ENCODE data around the gene PLD1.
"Not testable (repeated sequence)": the region's sequence is repeated elsewhere in the genome, so short reads cannot be mapped to it uniquely, and the experiment has no call there.

PLD1 gene

DNA sequence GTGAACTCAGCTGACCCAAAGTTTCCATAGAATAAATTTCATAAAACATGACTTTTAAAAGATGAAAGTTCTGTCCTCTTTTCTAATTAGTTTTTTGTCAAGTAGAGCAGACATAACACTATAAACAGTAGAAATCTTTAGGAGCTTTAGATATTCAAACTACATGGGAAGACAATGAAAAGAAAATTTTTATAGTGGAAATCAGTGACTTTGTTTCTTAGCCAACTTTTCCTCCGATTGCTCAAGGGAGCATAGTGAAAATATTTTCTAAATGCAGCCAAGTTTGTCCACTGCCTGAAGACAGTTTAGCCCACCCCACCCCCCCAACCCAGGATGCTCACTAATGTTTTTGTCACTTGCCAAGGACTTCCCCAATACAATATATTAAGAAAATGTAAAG is 114.9 kb downstream of the PLD1 start:
- no peak for DNase-seq

DNA sequence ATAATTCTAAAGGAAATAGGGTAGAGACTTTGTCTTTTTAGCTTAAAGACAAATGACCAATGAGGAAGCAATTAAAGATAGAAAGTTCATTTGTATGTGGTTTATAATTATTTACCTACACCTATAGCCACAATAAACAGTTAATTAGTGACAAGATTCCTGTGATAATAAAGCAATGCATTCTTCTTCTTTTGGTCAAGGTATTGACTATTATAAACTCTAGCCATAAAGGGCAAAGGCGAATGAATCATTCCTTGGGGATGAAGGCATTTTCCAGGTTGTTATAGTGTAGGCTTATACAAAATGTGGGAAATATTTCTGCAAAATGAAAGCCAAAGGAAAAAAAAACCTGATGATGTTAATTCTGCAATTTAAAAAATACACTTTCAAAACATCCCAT is 115.4 kb downstream of the PLD1 start:
- no peak for DNase-seq

DNA sequence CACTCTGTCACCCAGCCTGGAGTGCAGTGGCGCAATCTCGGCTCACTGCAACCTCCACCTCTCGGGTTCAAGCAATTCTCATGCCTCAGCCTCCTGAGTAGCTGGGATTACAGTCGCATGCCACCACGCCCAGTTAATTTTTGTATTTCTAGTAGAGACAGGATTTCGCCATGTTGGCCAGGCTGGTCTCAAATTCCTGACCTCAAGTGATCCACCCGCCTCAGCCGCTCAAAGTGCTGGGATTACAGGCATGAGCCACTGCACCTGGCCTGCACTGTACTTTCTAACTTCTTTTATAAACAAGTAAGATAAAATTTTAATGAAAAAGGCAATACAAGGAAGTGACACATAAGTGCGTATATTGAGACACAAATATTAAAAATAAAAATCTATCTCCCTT is 117.7 kb downstream of the PLD1 start:
- not testable (repeated sequence) for DNase-seq

DNA sequence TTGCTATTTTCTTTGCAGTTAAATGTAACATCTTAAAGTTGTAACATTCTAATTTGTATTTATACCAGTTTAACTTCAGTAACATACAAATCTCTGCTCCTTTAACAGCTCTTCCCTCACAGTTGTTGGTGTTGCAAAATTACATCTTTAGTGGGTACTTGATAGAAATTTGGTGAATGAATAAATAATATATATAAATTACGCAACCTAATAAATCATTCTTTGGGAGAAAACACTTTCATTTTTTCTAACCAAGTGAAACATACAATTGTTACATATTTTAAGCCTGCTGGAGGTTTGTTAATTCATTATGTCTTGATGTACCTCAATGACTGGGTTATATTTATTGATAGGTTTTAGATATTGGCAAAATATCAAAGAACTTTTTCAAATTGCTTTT is 118.8 kb downstream of the PLD1 start:
- no peak for DNase-seq

DNA sequence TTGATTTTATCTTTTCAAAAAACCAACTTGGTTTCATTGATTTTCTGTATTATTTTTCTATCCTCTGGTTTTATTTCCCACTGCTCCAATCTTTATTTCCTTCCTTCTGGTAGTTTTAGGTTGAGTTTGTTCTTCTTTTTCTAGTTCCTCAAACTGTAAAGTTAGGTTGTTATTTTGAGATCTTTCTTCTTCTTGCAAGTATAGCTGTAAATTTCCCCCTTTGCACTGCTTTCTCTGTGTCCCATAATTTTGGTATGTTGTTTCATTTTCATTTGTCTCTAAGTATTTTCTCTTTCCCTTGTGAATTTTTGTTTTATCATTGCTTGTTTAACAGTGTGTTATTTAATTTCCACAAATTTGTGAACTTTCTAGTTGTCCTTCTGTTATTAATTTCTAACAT is 120.0 kb downstream of the PLD1 start:
- DNase-seq = no peak

DNA sequence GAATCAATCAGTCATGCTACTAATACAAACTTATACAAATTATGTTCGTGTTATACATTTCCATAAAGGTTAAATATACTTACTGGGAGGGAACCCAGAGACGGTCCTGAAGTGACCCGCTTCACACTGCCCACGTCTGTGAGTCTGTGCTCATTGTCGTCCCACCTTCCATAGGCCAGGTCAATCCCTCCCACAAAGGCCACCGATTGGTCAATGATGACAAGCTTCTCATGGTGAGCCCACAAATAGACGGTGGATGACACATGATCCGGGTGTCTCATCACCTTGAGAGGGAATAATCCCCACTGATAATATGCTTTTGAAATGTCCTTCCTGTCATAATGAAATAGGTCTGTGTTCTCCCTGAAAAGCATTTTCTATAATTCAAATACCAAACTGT is 121.7 kb downstream of the PLD1 start:
- DNase-seq = no peak

DNA sequence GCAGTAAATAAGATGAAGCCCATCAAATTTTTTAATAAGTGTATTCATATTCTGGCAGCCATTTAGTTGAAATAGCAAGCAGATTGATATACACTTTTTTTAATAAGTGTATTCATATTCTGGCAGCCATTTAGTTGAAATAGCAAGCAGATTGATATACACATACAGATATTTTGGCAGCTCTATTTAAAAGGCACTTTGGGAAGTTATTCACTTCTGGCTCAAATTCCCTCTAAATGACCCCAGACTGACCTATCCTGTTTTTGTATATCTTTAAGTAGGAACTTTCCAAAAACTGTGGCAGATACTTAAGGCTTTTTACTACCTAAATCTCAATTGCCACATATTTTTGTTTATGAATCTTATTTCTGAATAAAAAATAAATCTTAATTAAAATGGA is 122.3 kb downstream of the PLD1 start:
- DNase-seq = no peak

DNA sequence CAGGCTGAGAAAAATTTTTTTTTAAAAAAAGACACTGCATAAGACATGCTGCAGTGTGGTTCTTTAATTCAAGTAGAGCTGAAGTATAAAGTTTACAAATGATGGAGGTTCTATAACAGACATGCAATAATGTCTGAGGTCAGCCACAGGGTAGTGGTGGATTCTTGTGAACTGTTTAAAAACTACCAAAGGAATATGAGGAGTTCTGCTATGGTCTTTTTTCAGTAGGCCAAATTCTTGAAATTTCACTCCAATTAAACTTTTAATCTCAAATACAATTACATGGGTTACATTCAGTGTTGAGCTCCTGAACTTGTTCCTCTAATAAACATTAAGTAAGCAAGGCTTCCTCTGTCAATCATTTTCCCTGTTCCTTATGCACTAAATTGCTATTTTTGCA is 122.7 kb downstream of the PLD1 start:
- no peak for DNase-seq

DNA sequence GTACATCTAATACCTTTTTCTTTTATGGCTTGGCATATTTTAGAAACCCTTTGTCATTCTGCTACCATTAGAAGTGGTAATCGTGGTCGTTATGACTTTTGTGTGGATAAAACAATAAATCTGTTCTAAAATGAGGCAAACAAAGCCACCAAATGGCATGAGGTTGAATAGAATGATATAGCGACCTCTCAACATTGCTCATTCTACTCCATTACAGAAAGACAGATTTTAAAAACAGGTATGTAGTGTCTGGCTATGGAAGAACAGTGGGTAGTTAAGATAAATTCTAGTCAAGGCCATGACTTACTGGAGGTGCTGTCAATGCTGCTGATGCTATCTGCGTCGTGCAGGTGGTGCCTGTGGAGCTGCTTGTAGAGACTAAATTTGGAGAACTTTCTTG is 123.2 kb downstream of the PLD1 start:
- no peak for DNase-seq

DNA sequence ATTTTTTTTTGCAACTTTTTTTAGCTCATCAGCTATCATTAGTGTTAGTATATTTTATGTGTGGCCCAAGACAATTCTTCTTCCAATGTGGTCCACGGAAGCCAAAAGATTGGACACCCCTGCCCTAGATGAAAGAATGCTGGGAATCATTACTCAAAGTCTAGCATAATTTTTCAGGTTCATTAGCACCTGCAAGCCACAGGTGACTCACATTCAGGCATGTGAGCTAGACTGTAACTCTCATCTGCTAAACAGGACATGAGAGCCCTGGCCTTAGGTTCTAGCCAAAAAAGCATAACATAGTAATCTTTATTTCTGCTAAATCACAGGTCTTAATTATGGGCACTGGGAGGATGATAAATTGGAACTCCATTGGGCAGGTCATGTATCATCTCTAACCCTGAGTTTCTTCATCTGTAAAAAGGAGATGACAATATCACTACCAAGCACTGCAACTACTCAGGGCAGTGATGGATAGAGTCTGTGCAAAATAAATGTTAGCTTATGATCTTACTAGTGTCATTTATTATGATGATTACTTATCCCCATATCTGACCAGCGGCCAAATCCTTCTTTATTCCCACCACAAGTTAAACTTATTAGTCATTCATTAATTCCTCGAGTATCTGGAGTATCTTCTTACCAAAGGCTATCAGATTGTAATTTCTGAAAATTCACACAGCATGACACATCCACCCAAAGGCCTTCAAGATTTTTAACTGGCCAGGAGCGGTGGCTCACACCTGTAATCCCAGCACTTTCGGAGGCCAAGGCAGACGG is 125.0 kb downstream of the PLD1 start:
- DNase-seq = no peak

DNA sequence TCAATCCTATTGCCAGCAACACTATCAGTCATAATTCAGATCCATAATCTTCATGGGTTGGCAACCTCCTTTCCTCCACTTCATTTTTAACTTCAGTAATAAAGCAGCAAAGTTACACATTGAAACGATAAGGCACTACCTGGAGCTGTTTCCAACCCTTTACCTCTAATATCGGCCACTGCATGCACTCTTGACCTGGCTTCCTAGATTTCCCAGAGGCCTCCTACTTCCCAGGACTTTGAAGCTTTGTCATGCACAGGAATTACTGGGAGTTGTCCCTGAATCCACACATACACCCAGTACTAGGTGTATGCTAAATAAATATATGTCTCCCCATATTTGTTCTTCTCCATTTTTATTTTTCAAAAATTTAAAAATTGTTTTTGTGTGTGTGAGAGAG is 126.1 kb downstream of the PLD1 start:
- no peak for DNase-seq

DNA sequence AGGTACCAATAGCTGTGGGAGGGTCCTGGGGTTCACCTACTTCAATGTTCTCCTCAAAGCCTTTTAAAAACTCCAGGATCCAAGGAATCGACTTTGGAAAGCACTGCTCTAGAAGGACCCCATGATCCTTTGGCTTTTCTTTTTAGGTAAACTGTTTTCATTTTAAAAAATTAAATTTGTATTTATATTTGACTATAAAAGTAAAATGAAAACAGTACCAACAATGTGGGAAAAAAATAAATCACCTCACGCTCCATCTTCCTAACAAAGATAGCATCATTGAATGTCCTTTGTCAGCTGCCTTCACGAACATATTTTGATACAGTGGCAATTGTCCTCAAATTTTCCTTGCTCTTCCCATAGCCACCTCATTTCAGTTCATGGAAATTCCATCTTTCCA is 127.5 kb downstream of the PLD1 start:
- DNase-seq = no peak

DNA sequence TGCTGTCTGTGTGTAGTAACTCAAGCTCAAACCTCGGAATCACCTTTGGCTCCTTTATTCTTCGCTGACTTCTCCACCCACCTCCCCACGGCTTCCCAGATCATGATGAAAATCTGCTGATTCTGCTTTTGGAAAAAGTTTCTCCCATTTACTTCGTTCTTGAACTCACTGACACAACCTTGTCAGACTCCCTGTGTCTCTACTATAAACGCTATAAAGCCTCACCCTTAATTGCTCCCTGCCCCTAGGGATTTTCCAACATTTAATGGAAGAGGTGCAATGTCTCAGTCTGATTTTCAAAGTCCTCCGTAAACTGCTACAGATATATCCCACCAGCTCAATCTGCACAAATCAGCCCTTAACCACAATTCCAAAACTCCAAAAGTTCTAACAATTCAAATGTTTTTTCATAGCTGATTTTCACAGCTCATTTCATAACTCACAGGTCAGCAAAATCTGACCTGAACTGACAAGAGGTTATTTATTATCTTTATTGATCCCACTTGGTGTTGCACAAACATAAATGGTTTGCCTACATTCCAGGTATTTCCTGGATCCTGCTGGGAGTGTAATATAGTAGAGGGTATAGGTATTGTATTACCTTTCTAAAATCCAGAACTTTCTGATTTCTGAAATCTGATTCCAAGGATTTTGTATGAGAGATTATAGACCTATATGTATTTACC is 129.4 kb downstream of the PLD1 start:
- DNase-seq = no peak

DNA sequence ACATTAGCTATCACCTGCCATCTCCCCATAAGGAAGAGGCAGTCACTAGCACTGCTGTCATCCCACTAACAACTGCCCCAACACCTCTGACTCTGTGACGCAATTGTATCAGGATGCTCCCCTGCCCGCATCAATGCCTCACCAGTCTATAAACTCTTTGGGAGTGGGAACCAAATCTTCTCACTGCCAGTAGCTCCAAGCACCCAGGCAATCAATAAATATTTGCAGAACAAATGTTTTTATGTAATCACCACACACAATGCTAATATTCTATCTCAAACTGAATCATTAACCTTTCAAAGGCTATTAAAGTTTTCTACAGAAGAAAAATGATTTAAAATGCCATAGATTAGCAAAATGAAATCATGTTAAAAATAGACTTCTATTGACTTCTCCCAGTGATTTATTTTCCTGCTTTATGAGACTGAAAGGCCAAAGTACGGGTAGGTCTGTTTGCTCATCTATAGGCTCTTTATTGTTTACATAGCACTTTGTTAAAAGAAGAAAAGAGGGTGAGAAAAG is 131.3 kb downstream of the PLD1 start:
- DNase-seq = no peak

DNA sequence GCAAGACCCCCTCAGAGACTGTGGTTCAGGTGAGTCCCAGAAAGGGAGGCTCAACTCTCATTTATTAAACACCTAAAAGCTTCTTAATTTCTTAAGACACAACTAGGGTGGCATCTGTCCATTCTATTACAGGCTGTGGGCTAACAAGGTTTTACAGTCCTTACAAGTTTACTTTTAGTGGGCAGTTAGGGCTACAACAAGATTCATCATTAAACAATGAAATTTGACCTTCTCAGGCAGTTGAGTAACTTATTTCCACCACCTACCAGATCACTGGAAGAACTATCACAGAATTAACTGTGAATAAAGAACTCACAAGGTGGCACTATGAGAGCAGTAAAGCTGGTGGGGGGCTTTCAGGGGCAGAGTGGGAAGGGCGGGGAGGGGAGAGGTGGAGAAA is 132.6 kb downstream of the PLD1 start:
- DNase-seq = no peak

DNA sequence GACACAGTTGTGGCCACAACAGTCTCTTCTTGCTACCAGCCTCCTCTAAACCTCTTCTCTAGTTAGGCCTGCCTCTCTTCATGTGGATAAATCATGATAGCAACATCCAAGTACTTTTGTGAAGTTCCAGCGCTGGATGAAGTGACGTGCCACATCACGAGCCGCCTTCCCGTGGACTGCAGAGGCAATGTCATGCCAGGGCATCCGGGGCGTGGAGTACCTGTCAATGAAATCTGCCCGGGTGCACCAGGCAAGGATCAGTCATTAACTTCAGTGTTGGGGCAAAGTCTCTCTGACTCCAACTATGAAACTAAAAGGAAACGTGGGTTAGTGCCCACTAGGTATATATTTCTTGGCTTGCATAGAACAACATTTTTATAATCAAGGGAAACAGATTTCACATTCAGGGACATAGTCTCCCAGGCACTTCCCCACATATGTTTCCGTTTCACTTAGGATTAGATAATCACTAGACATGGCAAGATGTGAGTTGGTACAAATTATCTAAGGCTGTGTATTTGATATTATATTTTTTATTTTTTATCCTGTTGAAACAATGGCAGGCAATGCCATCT is 133.6 kb downstream of the PLD1 start:
- no peak for DNase-seq

DNA sequence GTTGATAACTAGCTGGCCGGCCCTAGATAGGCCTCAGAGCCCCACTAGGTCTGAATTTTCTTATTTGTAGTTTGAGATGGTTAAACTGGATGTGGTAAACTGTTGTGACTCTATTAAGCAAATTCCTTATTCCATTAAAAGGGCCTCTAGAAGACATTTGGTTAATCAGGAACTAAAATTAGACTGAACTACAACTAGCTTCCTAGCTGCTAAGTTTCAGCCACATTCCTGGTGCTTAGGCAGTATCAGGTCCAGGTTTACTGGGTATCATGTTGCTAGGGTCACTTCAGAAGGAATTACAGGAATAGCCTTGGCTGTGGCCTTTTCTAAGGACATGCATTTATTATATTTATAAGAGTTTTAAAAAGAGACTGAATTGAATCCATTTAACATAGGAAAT is 136.3 kb downstream of the PLD1 start:
- DNase-seq = no peak

DNA sequence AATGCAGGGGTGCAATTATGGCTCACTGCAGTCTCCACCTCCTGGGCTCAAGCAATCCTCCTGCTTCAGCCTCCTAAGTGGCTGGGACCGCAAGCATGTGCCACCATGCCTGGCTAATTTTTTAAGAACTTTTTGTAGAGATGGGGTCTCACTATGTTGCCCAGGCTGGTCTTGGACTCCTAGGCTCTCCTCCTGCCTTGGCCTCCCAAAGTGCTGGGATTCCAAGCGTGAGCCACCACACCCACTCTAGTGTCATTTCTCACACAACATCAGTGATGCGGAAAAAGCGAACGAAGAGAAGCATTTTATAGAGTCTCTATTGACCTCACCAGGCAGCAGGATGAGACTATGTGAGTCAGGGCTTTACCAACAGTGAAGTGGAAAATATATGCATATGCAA is 137.7 kb downstream of the PLD1 start:
- no peak for DNase-seq

DNA sequence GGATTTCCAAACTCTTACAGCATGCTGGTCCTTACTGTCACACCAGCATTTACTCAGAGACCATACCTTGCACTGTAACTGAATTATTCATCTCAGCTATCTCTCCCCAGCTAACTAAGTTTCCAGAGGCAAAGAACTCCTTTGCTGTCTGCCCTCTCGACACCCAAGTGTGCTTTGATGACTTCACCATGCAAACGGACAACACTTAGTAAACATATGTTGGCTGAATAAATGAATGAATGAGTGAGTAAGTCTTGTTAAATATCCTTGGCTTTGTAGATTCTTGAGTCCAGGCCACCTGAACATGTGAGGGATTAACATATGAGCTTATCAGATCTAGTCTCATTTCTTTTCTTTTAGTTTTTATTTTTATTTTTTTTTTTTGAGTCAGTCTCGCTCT is 138.2 kb downstream of the PLD1 start:
- no peak for DNase-seq

DNA sequence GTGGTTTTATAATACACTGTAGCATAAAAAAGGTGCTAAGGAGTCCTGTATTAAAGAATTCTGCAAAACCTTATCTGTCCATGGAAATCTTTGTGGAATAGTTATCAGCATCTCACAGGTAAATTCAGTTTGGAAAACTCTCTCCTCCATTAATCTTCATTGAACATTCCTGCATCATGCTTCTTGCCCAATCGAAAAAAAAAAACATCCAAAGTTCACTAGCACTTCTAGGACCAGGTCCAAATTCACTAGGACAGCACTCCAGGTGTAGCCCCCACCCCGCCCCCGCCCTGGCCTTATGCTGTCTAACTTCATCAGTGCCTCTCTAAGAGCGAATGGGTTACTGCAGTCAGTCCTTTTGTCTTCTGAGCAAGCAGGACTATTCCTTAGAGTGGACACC is 138.6 kb downstream of the PLD1 start:
- no peak for DNase-seq

DNA sequence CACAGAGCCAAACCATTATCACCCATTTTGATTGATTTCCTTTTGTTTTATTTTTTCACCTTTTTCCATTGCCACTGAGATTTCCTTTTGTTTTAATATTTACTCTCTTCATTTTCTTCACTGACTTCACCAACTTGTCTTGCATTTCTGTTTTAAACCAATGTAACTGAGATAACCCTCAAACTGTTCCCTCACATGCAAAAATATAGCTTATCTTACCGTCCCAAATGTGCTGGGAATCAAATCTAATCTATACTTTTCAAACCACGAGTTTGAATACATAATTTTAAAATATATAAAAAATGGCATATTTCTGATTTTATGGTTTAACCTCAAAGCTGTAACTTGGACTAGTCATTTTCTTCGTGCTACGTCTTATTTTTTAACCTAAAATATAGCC is 143.8 kb downstream of the PLD1 start:
- DNase-seq = no peak

DNA sequence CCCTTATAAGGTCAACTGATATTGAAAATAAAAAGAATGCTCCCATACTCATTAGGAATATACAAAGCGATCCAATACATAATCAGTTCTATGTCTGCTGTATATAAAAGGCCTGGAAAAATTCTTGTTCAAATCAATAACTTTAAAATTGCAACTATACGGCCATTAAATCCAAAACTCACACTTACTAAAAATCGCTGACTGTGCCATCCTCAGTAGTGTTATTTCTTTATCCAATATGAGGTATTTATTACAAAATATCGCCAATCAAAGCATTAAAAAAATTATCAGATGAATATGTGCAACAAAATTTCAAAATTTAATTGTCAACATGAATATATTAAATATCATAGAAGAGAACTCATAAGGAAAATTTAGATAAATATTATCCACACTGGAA is 146.5 kb downstream of the PLD1 start:
- no peak for DNase-seq

DNA sequence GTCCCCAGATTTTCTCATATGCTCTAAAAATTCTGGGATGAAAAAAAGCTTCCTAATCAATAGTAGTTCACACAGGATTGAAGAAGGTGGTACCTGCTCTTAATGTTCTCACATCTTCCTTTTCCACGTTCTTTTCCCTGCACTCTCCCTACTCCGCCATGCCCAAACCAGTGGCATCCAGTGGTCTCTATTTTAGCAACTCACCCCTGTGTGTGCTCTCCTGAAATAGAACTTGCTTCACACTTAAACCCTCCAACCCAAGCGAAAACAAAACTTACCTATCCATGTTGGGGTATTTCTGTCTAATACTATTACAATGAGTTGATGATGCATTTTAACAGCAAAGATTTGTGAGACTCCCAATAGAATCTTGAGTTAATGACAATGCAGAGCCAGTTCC is 148.8 kb downstream of the PLD1 start:
- no peak for DNase-seq

DNA sequence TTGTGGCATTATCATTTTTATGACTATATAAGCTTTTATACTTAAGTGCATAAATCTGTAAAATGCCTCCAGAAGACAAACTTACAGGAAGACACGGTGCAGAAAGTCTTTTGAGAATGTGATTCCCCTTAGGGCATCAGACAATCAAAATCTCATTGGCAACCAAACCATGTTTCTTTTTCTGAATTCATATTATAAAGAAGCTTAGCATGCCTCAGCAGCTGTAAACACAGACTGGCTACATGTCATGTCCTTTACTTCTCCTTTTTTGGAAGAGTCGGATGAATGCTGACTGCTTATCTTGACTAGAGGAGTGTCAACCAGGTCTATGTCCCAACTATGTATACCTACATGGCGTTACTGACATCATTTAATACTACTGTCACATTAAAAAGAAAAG is 150.1 kb downstream of the PLD1 start:
- no peak for DNase-seq
